SH-SY5Y (cell line): ENCODE measurements around the gene RHOBTB3.

Source experiments
- GATA2 ChIP-seq: IDR thresholded peaks from 2 replicates; pipeline ENCODE4 v1.6.1; 2011; ENCODE audit warnings: mild to moderate bottlenecking, low read depth, low read length
- GATA3 ChIP-seq: IDR thresholded peaks from 2 replicates; pipeline ENCODE4 v1.6.1; 2011; ENCODE audit warnings: low read depth, mild to moderate bottlenecking, low read length, moderate library complexity

DNA sequence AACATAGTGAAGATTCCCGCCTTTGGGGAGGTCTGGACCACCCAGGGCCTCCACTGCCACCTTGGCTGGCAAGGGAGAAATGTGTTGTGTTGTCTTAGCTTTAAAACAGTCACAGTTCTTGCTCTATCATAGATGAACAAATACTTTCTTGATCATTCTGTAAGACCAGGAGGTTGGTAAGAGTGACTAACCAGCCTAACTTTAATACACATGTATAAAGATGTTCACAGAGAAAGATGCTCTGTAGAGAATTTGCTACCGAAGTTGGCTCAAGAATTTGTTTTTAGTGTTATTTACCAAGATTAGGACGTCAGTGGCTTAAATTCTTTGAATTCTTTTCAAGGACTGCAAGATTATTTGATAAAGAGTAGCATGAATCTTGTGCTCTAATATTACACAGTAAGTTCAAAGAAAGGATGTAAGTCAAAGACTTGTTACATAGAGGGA is 63.0 kb downstream of the RHOBTB3 start:
- no peak for TF ChIP-seq GATA2
- TF ChIP-seq GATA3 = no peak
